ENCODE results near the gene SIDT2.
"Not testable (repeated sequence)": the region's sequence is repeated elsewhere in the genome, so short reads cannot be mapped to it uniquely, and the experiment has no call there.

Gene SIDT2

GRCh38 chr11:117204283-117205080 is 25.9 kb downstream of the SIDT2 start:
- no peak for DNase-seq (ENCODE audit: low read depth)

DNA sequence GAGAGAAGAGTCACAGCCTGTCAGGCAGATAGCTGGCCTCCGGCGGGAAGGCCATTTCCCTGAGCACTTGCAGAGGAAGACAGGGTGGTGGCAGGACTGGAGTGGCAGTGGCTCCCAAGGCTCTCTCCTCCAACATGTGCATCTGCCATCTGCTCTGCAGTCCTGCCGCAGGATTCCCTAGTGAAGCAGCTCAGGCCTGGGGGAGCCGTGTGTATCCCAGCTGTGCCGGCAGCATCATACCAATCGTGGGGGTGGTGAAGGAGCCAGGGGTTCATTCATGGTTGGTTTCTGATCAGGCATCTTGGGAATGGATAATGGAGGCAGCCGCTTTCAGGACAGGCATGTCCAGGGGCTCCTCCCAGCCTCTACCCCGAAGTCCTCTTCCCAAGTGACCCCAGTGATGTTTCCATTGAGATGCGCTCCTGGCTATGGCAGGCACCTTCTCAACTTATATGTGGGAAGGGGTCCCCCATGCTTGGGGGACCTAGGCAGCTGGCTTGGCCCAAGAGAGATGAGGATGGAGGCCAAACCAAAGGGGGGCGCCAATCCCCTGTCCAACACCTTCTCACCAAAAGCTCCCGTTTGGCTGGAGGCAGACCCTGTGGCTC is 26.8 kb downstream of the SIDT2 start:
- no peak for DNase-seq (ENCODE audit: low read depth)

DNA sequence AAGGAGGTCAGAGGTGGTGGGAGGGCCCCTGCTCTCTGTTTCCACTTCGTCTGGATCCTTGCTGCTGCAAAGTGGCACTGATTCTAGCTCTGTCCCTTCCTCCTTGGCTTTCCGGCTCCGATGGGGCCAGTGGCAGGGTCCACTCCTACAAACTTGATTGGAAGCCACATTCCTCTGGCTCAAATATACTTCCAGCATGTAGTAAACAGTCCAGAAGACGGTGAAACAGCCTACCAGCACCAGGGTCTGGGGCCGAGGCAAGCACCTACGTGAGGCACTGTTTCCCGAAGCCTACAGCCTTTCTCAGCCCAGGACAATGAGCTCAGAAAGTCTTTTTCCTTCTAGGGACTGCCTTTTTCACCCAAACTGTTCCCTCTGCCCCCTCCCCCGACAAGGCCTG is 27.6 kb downstream of the SIDT2 start:
- DNase-seq (ENCODE audit: low read depth): not testable (repeated sequence)

- not testable (repeated sequence) for DNase-seq (ENCODE audit: low read depth)
Observed at GRCh38 chr11:117206859-117207258, 28.3 kb downstream of the SIDT2 start.

DNA sequence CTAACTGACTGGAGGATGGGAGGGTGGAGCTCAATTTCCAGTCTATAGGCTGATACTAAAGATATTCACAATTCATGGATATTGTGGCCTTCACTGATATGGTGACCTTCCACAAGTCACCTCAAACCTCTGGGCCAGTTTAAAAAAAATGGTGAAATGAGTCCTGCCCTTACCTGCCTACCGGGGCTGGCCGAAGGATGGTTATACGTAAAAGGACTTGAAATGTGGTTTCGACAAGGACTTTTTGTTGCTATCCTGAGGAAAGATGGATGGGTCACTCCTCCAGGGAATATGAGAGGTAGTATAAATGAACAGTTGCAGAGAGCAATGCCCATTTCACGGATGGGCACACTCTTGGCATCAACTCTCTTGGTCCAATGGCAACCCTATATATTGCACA is 28.9 kb downstream of the SIDT2 start:
- not testable (repeated sequence) for DNase-seq (ENCODE audit: low read depth)

- not testable (repeated sequence) for DNase-seq (ENCODE audit: low read depth)
Observed at GRCh38 chr11:117208710-117209109, 30.2 kb downstream of the SIDT2 start.

- DNase-seq (ENCODE audit: low read depth): not testable (repeated sequence)
Observed at GRCh38 chr11:117209351-117210125, 31.0 kb downstream of the SIDT2 start.

DNA sequence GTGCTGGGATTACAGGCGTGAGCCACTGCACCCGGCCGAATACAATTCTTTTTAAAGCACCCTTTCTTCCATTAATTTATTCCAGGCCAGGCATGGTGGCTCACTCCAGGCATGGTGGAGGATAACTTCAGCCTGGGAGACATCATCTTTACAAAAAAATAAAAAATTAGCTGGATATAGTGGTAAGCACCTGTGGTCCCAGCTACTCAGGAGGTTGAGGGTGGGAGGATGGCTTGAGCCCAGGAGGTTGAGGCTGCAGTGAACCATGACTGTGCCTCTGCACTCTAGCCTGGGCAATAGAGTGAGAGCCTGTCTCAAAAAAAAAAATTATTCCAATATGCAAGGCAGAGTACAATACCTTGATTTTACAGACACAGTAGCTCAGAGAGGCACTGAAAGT is 32.1 kb downstream of the SIDT2 start:
- DNase-seq (ENCODE audit: low read depth): no peak

DNA sequence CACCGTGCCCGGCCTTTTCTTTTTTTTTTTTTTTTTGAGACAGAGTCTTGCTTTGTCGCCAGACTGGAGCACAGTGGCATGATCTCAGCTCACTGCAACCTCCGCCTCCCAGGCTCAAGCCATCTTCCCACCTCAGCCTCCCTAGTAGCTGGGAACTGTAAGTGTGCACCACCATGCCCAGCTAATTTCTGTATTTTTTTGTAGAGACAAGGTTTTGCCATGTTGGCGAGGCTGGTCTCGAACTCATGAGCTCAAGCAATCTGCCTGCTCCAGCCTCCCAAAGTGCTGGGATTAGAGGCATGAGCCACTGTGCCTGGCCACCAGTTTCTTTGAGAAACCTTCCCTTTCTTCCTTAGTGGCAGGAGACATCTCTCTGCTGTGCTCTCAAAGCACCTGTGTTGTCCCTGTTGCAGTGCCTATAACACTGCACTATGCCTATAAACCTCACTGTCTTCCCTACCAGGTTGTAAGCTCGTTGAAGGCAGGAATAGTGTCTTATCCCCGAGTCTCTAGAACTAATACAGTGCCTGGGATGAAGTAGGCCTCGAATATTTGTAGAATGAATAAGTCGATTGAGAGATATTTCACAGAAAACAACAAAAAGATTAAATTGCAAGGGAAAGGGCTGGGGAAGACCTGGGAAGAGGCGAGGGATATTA is 34.3 kb downstream of the SIDT2 start:
- no peak for DNase-seq (ENCODE audit: low read depth)

- DNase-seq (ENCODE audit: low read depth): no peak
Observed at GRCh38 chr11:117214404-117215110, 36.0 kb downstream of the SIDT2 start.

DNA sequence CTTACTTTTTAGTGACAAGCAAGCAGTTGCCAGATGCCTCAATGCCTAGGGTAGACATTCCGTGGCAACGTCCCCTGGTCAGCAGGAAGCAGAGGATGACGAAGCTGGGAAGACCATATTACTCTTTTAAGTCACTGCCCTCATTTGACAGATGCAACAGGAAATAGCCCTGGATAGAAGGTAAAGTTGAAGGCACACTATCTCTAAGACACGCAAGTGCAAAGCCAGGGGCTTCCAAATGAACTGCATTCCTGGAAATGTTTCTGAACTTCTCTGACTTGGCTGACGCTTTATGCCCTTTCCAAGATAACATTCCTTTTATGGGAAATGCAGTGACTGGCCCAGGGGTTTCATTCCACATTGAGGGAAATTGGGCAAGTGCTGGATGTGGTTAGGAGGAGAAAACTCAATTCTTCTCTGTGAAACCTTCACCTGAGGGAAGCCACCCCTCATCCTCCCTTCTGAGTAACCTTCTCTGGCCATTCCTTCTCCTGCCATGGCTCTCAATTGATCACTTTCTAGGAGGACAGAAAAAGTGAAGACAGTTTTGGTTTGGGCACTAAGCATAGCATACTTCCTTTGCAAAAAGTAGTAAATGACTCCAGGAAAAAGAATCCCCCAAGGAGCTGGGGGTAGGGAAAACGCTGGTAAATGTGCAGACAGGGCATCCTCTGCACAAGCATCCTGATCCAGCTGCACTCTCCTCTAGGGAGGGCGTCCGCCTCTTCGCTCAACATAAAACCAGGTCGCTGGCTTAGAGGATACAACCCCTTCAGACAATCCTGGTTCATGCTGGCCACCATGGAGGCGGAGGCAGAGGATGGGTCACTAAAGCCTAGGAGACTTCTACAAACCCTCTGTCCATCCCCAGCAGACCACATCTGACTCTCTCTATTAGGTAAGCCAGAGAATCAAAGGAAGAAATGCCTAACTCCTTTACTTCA is 38.9 kb downstream of the SIDT2 start:
- no peak for DNase-seq (ENCODE audit: low read depth)

DNA sequence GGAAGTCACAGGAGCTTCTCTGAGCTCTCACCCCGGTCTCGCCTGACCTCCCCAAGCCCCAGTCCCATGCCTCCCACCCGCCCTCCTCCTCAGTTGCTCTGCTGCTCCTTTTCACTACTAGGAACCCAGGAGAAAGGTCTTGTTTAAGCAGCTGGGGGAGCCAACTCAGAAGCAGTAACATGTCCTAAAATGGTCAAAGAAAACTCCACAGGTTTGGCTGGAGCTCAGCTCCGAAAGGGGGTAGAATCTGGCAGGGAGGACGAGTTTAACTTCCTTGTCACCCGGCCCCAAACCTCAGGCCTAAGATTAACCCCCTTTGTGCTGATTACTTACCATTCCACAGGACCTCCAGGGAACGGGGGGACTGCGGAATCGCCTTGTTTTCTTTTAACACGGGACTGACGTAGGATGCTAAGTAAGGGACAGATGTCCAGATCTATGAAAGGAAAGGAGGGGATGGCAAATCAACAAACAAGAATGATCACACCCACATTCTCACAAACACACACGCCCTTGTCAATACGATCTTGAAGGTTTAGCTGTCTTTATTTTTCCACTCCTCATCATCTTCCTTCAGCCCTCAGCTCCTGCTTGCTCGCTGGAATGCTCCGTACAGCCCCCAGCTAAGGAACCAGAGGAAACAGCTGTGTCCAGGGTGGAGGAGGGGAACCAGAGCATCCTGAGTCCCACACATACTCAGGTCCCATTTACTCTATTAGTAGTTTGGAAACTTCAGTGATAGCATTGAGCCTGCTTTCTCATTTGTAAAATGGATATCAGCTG is 39.8 kb downstream of the SIDT2 start:
- no peak for DNase-seq (ENCODE audit: low read depth)

- no peak for DNase-seq (ENCODE audit: low read depth)
Observed at GRCh38 chr11:117219001-117219400, 40.5 kb downstream of the SIDT2 start.

DNA sequence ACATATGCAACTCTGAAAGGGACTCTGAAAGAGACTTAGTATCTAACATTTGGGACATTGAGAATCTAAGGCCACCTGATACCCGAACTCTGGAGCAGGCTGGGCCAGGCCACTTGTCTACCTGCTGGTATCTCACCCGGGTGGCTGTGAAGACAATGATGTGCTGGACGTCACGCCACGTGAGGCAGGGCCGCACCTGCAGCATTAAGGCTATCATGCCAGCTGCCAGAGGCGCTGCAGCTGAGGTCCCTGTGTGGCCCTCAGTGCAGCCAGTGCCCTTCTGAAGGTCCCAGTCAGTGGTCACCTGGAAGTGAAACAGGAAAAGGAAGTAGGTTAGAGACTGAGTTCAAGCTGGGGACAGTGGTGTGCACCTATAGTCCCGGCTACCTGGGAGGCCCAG is 40.9 kb downstream of the SIDT2 start:
- no peak for DNase-seq (ENCODE audit: low read depth)

- no peak for DNase-seq (ENCODE audit: low read depth)
Observed at GRCh38 chr11:117219995-117220394, 41.5 kb downstream of the SIDT2 start.

GRCh38 chr11:117220568-117220967 is 42.0 kb downstream of the SIDT2 start:
- DNase-seq (ENCODE audit: low read depth): no peak

GRCh38 chr11:117220999-117221774 is 42.6 kb downstream of the SIDT2 start:
- no peak for DNase-seq (ENCODE audit: low read depth)

- DNase-seq (ENCODE audit: low read depth): no peak
Observed at GRCh38 chr11:117221775-117222517, 43.4 kb downstream of the SIDT2 start.
